ENCODE results near the gene DYNC1H1.

DNA sequence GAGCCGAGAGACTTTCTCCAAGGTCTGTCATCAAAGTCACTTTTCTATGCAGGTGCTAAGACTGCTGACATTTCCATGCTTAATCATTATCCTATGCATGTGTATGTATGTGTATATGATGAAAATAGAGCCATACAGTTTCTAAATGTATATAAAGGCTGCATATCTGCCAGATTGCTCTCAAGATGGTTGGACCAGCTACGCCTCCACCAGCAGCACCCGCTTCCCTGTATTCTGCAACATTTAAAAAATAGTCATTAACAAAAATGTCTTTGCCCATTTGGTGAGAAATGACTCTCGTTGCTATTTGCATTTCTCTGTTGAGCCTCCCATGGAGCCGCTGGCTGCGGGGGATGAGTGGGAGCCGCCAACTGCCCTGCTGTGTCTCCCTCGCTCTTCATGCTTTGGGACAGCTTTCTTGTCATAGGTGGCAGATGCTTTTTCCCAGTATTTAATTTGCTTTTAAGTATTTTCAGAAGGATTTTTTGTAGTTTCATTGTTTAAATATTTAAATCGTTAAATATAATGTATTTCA lies 54.7 kb downstream of the DYNC1H1 start:
- TF ChIP-seq CTCF (conservative IDR thresholded peaks at IDR 0.05; ENCODE audit: low read depth in 2 of 2) (no peak), CREB1 (CRISPR knock-in tag; IDR thresholded peaks at IDR 0.05; ENCODE audit: low read depth) (no peak), EZH2 (IDR thresholded peaks at IDR 0.05; ENCODE audit: low read depth, unreplicated experiment) (no peak), JUNB (IDR thresholded peaks at IDR 0.05; ENCODE audit: unreplicated experiment) (no peak), POLR2AphosphoS5 (IDR thresholded peaks at IDR 0.05; ENCODE audit: low read depth) (no peak), EZH2phosphoT487 (IDR thresholded peaks at IDR 0.05; ENCODE audit: unreplicated experiment) (no peak), STAT1 (IDR thresholded peaks at IDR 0.05; ENCODE audit: unreplicated experiment) (no peak), NANOG (IDR thresholded peaks at IDR 0.05; ENCODE audit: borderline replicate concordance) (no peak), ZNF114 (CRISPR knock-in tag; IDR thresholded peaks at IDR 0.05) (no peak)
- TF ChIP-seq, protein P1, sequence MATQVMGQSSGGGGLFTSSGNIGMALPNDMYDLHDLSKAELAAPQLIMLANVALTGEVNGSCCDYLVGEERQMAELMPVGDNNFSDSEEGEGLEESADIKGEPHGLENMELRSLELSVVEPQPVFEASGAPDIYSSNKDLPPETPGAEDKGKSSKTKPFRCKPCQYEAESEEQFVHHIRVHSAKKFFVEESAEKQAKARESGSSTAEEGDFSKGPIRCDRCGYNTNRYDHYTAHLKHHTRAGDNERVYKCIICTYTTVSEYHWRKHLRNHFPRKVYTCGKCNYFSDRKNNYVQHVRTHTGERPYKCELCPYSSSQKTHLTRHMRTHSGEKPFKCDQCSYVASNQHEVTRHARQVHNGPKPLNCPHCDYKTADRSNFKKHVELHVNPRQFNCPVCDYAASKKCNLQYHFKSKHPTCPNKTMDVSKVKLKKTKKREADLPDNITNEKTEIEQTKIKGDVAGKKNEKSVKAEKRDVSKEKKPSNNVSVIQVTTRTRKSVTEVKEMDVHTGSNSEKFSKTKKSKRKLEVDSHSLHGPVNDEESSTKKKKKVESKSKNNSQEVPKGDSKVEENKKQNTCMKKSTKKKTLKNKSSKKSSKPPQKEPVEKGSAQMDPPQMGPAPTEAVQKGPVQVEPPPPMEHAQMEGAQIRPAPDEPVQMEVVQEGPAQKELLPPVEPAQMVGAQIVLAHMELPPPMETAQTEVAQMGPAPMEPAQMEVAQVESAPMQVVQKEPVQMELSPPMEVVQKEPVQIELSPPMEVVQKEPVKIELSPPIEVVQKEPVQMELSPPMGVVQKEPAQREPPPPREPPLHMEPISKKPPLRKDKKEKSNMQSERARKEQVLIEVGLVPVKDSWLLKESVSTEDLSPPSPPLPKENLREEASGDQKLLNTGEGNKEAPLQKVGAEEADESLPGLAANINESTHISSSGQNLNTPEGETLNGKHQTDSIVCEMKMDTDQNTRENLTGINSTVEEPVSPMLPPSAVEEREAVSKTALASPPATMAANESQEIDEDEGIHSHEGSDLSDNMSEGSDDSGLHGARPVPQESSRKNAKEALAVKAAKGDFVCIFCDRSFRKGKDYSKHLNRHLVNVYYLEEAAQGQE (IDR thresholded peaks at IDR 0.05; ENCODE audit: unreplicated experiment), result no peak
- TF ChIP-seq, protein P2, sequence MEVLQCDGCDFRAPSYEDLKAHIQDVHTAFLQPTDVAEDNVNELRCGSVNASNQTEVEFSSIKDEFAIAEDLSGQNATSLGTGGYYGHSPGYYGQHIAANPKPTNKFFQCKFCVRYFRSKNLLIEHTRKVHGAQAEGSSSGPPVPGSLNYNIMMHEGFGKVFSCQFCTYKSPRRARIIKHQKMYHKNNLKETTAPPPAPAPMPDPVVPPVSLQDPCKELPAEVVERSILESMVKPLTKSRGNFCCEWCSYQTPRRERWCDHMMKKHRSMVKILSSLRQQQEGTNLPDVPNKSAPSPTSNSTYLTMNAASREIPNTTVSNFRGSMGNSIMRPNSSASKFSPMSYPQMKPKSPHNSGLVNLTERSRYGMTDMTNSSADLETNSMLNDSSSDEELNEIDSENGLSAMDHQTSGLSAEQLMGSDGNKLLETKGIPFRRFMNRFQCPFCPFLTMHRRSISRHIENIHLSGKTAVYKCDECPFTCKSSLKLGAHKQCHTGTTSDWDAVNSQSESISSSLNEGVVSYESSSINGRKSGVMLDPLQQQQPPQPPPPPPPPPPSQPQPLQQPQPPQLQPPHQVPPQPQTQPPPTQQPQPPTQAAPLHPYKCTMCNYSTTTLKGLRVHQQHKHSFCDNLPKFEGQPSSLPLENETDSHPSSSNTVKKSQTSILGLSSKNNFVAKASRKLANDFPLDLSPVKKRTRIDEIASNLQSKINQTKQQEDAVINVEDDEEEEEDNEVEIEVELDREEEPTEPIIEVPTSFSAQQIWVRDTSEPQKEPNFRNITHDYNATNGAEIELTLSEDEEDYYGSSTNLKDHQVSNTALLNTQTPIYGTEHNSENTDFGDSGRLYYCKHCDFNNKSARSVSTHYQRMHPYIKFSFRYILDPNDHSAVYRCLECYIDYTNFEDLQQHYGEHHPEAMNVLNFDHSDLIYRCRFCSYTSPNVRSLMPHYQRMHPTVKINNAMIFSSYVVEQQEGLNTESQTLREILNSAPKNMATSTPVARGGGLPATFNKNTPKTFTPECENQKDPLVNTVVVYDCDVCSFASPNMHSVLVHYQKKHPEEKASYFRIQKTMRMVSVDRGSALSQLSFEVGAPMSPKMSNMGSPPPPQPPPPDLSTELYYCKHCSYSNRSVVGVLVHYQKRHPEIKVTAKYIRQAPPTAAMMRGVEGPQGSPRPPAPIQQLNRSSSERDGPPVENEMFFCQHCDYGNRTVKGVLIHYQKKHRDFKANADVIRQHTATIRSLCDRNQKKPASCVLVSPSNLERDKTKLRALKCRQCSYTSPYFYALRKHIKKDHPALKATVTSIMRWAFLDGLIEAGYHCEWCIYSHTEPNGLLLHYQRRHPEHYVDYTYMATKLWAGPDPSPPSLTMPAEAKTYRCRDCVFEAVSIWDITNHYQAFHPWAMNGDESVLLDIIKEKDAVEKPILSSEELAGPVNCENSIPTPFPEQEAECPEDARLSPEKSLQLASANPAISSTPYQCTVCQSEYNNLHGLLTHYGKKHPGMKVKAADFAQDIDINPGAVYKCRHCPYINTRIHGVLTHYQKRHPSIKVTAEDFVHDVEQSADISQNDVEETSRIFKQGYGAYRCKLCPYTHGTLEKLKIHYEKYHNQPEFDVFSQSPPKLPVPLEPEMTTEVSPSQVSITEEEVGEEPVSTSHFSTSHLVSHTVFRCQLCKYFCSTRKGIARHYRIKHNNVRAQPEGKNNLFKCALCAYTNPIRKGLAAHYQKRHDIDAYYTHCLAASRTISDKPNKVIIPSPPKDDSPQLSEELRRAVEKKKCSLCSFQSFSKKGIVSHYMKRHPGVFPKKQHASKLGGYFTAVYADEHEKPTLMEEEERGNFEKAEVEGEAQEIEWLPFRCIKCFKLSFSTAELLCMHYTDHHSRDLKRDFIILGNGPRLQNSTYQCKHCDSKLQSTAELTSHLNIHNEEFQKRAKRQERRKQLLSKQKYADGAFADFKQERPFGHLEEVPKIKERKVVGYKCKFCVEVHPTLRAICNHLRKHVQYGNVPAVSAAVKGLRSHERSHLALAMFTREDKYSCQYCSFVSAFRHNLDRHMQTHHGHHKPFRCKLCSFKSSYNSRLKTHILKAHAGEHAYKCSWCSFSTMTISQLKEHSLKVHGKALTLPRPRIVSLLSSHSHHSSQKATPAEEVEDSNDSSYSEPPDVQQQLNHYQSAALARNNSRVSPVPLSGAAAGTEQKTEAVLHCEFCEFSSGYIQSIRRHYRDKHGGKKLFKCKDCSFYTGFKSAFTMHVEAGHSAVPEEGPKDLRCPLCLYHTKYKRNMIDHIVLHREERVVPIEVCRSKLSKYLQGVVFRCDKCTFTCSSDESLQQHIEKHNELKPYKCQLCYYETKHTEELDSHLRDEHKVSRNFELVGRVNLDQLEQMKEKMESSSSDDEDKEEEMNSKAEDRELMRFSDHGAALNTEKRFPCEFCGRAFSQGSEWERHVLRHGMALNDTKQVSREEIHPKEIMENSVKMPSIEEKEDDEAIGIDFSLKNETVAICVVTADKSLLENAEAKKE (CRISPR knock-in tag; IDR thresholded peaks at IDR 0.05), result no peak
- TF ChIP-seq, protein P3, sequence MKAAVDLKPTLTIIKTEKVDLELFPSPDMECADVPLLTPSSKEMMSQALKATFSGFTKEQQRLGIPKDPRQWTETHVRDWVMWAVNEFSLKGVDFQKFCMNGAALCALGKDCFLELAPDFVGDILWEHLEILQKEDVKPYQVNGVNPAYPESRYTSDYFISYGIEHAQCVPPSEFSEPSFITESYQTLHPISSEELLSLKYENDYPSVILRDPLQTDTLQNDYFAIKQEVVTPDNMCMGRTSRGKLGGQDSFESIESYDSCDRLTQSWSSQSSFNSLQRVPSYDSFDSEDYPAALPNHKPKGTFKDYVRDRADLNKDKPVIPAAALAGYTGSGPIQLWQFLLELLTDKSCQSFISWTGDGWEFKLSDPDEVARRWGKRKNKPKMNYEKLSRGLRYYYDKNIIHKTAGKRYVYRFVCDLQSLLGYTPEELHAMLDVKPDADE (IDR thresholded peaks at IDR 0.05), result no peak
